HG03066 (cell line): Measurements from ENCODE around the gene VSTM2L.

Source experiments
- ATAC-seq: cut with Tn5 transposase; IDR thresholded peaks from one replicate; pipeline ENCODE4 v1.9.1; 2021; ENCODE audit warnings: low read depth; ENCODE audit not compliant: unreplicated experiment

VSTM2L gene

GRCh38 chr20:37983286-37983685 is 80.4 kb downstream of the VSTM2L start:
- ATAC-seq: no peak

DNA sequence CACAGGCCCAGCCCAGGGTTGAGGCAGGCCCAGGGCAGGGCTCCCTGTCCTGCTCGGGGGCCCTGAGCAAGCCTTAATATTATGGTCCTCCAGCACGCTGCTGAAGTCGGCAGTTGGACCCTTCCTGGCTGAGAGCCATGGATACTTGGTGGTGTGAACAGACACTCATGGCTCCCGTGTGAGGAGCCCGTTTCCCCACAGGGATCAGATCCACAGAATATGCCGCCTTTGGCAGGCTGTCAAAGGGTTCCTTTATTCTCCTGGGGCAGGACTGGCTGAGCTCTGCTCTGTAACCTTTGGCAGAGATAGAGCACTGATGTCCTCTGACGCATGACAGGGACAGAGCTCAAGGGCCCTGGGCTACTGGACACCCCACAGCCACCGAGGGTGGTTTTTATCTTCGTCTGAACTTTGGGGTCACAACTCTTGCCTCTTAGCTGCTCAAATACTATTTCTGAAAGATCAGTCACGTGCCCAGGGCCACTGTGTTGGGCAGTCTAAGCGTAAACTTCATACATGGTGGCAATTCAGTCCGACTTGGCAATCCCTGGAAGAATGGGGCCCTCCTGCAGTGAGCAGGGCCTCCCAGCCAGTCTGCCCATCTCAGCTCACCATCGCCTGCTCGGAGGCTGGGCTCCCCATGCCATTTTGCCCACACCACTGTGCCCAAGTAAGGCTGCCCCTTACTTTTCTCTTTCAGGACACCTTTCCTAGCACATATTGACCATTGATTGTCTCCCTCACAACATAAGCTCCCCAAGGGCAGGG is 81.3 kb downstream of the VSTM2L start:
- no peak for ATAC-seq

DNA sequence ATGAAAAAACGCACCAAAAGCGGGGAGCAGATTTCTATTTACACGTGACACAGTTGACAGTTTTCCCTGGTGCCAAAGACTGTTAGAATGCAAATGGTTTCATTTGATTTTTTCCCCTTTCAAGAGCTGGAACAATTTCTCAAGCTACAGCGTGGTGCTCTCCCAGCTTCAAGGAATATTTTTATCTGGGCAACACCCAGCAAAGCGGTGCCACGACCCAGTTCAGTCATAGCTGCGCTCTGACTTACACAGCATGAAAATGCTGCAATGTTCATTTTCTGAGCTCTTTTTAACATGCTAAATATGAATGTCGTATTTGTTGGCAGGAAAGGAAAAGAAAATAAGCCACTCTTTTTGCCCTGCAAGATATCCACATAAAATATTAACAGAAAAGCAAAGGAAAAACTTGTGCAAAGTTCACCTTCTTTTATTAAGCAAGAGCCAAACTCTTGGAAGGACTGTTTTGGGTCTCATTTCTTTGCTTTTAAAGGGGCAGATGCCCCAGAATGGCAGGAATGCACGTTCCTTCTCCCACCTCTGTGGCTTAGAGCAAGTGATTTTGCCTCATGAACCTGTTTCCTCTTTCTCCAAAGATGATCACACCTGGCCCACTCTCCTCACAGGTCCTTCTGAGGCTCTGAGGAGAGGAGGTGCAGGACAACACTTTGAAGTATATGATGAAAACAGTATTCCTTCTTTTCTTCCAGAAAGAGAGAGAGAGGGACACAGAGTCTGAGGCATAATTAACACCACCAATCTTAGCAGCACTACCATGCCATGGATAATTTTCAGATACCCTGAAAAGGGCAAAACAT is 83.3 kb downstream of the VSTM2L start:
- no peak for ATAC-seq

- no peak for ATAC-seq
Observed at GRCh38 chr20:37986873-37987601, 84.1 kb downstream of the VSTM2L start.

GRCh38 chr20:37987602-37988290 is 84.8 kb downstream of the VSTM2L start:
- ATAC-seq: no peak

DNA sequence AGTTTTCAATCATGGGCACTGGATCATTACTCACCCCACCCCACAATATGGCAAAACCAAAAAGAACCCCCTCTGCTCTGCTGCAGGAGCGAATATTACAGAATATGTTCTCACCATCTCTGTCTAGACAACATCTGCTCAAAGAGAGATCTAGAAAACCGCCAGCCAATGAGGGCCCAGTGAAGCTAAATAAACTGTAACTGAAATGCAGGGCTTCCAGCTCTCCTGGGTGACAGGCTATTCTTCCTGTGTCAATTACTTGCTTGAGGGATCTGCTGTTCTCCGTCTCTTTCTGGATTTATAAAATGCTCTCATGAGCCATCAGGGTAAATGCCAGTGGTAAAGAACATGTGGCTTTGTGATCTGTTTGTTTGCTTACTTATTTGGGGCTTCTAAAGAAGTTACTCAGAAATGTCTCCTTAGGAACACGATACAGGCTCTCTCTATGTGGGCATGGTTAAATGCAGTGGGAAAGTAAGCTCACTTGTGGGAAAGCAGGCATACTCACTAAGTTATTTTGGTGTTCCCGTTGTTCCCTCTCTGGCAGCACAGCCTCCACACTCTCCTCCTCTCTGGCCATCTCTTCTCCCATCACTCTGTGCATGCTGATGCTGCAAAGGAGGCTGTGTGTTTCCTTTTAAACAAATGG is 85.5 kb downstream of the VSTM2L start:
- ATAC-seq: no peak

- ATAC-seq: no peak
Observed at GRCh38 chr20:37989601-37990295, 86.8 kb downstream of the VSTM2L start.

GRCh38 chr20:37990571-37991151 is 87.7 kb downstream of the VSTM2L start:
- peak; percentile 93 for ATAC-seq

DNA sequence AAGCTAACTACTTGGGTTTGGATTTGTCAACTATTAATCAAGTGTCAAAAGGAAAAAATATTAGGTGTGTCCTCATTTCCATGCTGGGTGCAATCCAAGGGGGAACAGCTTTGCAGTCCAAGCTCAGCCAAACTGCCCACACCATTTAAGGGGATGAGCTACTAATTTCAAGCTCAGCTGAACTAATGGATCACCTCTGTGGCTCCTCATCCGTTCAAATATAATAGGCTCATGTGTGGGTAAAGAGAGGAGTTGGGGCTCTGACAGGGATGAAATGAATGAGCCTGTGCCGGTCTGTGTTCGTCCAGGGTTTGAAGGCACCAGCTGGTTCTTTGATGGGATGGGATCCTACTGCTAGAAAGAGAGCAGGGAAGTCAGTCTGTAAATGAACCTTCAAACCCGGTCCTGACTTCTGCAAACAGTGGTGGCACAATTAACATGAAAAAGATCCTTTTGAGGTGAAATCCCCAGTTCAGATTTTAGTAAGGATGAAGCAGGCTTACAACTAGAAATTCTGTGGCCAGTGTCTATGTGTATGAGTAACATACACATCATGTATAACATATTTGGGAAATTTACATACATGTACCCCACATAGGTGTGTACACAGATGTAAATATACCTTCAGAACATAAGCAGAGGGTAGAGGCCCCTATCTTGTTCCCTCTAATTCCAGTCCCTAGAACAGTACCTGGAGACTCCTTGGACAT is 88.4 kb downstream of the VSTM2L start:
- ATAC-seq: no peak

DNA sequence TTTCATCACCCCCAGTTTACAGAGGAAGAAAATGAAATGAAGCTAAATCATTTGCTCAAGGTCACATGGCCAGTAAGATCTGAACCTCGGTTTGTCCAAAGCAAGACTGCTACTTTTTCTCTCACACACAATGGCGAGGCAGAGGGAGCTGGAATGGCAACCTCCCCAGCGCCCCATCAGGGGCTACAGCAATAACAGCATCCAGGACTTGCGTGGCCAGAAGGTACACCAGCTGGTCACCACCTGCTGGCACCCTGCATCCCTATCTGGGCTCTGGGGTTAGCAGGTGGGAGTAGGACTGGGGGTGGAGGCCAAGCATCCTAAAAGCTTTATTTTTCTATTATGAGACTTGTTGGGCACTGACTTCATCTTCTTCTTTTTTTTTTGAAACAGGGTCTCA is 89.0 kb downstream of the VSTM2L start:
- ATAC-seq: no peak

DNA sequence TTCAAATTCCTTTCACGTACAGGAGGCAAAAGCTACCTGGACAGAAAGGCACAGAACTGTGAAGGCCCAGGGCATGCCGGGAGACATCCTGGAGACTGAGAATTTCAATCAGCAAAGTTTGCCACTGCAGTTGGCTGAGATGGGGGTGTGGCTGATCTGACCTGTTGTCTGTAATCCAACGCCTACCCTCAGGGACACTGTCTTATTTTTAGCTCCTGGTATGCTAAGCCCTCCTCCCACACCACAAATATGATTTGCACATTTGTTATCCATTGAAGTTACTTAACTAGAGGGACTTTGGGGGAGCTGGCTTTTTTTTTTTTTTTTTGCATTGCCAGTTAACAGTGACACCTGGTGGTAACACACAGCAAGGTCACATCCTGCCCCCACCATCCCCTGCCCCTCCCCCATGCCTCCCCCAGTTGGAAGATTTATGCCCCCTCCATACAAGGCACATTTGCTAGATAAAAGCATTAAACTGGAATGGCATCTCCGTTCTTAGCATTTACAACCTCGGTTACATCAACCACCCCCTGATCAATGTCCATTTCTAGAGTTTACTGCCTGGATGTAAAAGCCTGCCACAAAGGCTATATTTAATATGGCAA is 90.0 kb downstream of the VSTM2L start:
- no peak for ATAC-seq

DNA sequence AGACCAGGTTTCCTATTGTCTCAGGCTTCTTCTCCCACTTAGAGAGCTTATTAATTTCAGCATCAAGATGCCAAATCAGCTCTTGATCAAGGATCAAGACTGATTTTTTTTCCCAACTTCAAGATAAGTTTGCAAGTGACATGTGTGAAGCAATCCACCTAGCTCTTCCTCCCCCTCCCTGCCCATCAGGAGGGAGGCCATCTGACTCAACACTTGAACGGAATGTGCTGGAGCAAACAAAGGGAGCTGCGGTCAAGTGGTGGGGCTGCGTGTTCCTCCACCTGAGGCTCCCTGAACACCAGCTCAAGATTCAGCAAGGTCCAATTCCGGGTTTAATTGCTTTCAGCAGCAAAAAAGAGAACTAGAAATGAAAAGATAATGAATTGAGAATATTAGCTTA is 91.6 kb downstream of the VSTM2L start:
- ATAC-seq: no peak
